K562 (cell line): ENCODE results near the gene ZNF462. TPM values are rescaled to one million over a fixed set of nuclear protein-coding genes. Genes with fewer than 3 reads are reported as not detected.

Experiments
- ATAC-seq: fragments of 200-7000 bp; cut with Tn5 transposase; 3 replicates; pipeline ENCODE4 v1.9.1; 2020; ENCODE audit warnings: moderate library complexity
- BruUV-seq: library from RNA; stranded (reverse); fragments of 400-500 nt; replicated peaks from 2 replicates; lab custom pipeline; 2021; lab: Mats Ljungman, UMichigan
- CTCF ChIA-PET: fragments of 300-600 bp; formaldehyde crosslinking; extraction: SDS; loops from one replicate; lab custom pipeline; 2021; ENCODE audit warnings: low intra/inter-chr PET ratio; lab: Yijun Ruan, JAX
- POLR2A ChIA-PET: fragments of 300-600, 350-650 bp; sonication (Branson Sonifier 250); formaldehyde crosslinking; extraction: SDS; loops from one replicate; lab custom pipeline; 2021; ENCODE audit warnings: antibody characterized with exemption, inconsistent platforms; lab: Yijun Ruan, JAX
- DNase-seq, 4 experiments: peaks; one replicate each; pipeline versions ENCODE4 v3.0.0 to v3.0.0-alpha.2; 2011 to 2018; ENCODE audit warnings: low spot score in 3 of 4, mixed read lengths in 3 of 4; ENCODE audit errors: extremely low read depth in 1 of 4
- FAIRE-seq: peaks from 2 replicates; lab custom pipeline; 2011; peaks lifted over from hg19 to GRCh38; lab: Jason Lieb, UNC
- H2AFZ ChIP-seq: 2 replicates; pipeline ENCODE4 v1.6.0; 2011; ENCODE audit warnings: low read depth, low read length, control low read depth, inconsistent platforms
- H3K27ac ChIP-seq: fragments of 200-600 bp; 3 replicates; pipeline ENCODE4 v1.8.0; 2011; ENCODE audit warnings: low read depth, mild to moderate bottlenecking, control low read depth, inconsistent platforms, low read length, moderate library complexity, mixed read lengths; ENCODE audit errors: extremely low read depth
- H3K27me3 ChIP-seq, 2 experiments: fragments of 300-600 bp in 1 of 2; 2 replicates in 1 of 2; 3 replicates in 1 of 2; pipeline versions ENCODE4 v1.6.0 to v1.8.0; 2011; ENCODE audit warnings: inconsistent platforms in 2 of 2, low read length in 2 of 2, mild to moderate bottlenecking in 1 of 2, mixed read lengths in 1 of 2, moderate library complexity in 1 of 2; ENCODE audit not compliant: control insufficient read depth in 2 of 2, insufficient read depth in 2 of 2
- H3K36me3 ChIP-seq: fragments of 300-600 bp; 3 replicates; pipeline ENCODE4 v1.8.0; 2011; ENCODE audit warnings: mild to moderate bottlenecking, low read length, inconsistent platforms; ENCODE audit not compliant: control insufficient read depth, insufficient read depth
- H3K4me1 ChIP-seq, 2 experiments: fragments of 200-600 bp in 1 of 2; replicated peaks in 1 of 2; 2 replicates in 1 of 2; 3 replicates in 1 of 2; pipeline versions ENCODE4 v1.5.1 to v1.8.0; 2011; ENCODE audit warnings: inconsistent platforms in 2 of 2, low read length in 2 of 2, mild to moderate bottlenecking in 1 of 2, mixed read lengths in 1 of 2, moderate library complexity in 1 of 2; ENCODE audit not compliant: control insufficient read depth in 2 of 2, insufficient read depth in 2 of 2
- H3K4me2 ChIP-seq: 2 replicates; pipeline ENCODE4 v1.6.1; 2011; ENCODE audit warnings: low read length, control low read depth, inconsistent platforms, mixed read lengths; ENCODE audit not compliant: insufficient read depth
- H3K4me3 ChIP-seq: fragments of 200-600 bp; sonication (generic), shearing (Covaris generic); 2 replicates; pipeline ENCODE4 v1.5.1; 2016; ENCODE audit warnings: control low read depth, inconsistent platforms
- H3K79me2 ChIP-seq: fragments of 200-600 bp; 3 replicates; pipeline ENCODE4 v1.8.0; 2011; ENCODE audit warnings: low read length, inconsistent platforms; ENCODE audit not compliant: control insufficient read depth, insufficient read depth
- H3K9ac ChIP-seq, 2 experiments: 2 replicates each; pipeline versions ENCODE4 v1.6.0 to v1.6.1; 2011; ENCODE audit warnings: low read depth in 2 of 2, low read length in 2 of 2, control low read depth in 1 of 2, inconsistent platforms in 1 of 2, mild to moderate bottlenecking in 1 of 2, mixed read lengths in 1 of 2; ENCODE audit not compliant: insufficient read depth in 1 of 2
- H3K9me1 ChIP-seq: one replicate; pipeline ENCODE4 v1.6.0; 2011; ENCODE audit warnings: inconsistent platforms, mild to moderate bottlenecking, low read length, moderate library complexity; ENCODE audit not compliant: control insufficient read depth, insufficient read depth
- H3K9me3 ChIP-seq: replicated peaks from 2 replicates; pipeline ENCODE4 v1.5.1; 2011; ENCODE audit warnings: low read depth, low read length, inconsistent platforms; ENCODE audit not compliant: control insufficient read depth, insufficient read depth
- H4K20me1 ChIP-seq: replicated peaks from 2 replicates; pipeline ENCODE4 v1.6.1; 2011; ENCODE audit warnings: low read length, inconsistent platforms, mixed read lengths; ENCODE audit not compliant: control insufficient read depth, insufficient read depth
- SNRNP70 ChIP-seq: fragments of 200-400 bp; formaldehyde crosslinking; optimal IDR thresholded peaks from 2 replicates; pipeline ENCODE3; 2017; ENCODE audit warnings: low read depth, low read length
- TOE1 ChIP-seq, 2 experiments: fragments of 450-650 bp in 1 of 2; sonication (generic) in 1 of 2; formaldehyde crosslinking in 1 of 2; IDR thresholded peaks; 2 replicates each; pipeline versions ENCODE4 v1.7.1 to v1.8.0; 2016 to 2022; ENCODE audit warnings: borderline replicate concordance in 2 of 2, mild to moderate bottlenecking in 2 of 2, antibody characterized with exemption in 1 of 2, inconsistent platforms in 1 of 2, low read depth in 1 of 2, missing genetic modification reagents in 1 of 2, moderate library complexity in 1 of 2
- ZNF318 ChIP-seq, 2 experiments: fragments of 450-650 bp; IDR thresholded peaks; 2 replicates each; pipeline ENCODE4 v1.6.1; 2016; ENCODE audit warnings: mild to moderate bottlenecking in 2 of 2, borderline replicate concordance in 1 of 2, low read depth in 1 of 2, moderate library complexity in 1 of 2
- WGBS: fragments of 100-300 bp; shearing (Covaris generic); methylation state at CpG from one replicate; pipeline ENCODE4 v1.1.6; 2016; ENCODE audit warnings: low coverage, mixed read lengths; ENCODE audit not compliant: insufficient coverage; ENCODE audit errors: missing lambda C conversion rate; 5-methylcytosine and 5-hydroxymethylcytosine counted together
- in situ Hi-C: fragments of 300-500 bp; cut with MboI; formaldehyde crosslinking; loops from 4 replicates; pipeline ENCODE4 v1.15.0; 2018; ENCODE audit warnings: inconsistent platforms, mixed read lengths
- intact Hi-C: fragments of 100-400 bp; cut with micrococcal nuclease; formaldehyde crosslinking; loops from 2 replicates; pipeline ENCODE4 v1.14.2; 2022
- polyA plus RNA-seq, 8 experiments: library from polyadenylated mRNA; depleted of rRNA in 4 of 8; stranded (reverse) in 5 of 8; unstranded in 3 of 8; fragments of >200 nt; fragmentation: Nextera tagmentation in 2 of 8; fragmentation: Illumina TruSeq in 1 of 8; extraction: Ambion mirVana in 2 of 8; extraction: Trizol in 1 of 8; gene quantifications; 2 replicates each; pipeline versions ENCODE4 v1.2.1 to v1.2.3, GENCODE V29; 2011 to 2014; ENCODE audit warnings: inconsistent platforms in 1 of 8, missing spikeins in 1 of 8
- total RNA-seq, 7 experiments: library from RNA; depleted of rRNA in 6 of 7; stranded (reverse); fragments of >200 nt in 6 of 7; fragmentation: Illumina TruSeq in 2 of 7; extraction: Trizol in 2 of 7; gene quantifications; 2 replicates each; pipeline versions ENCODE4 v1.2.1 to v1.2.3, GENCODE V29; 2011 to 2021; ENCODE audit warnings: low replicate concordance in 1 of 7
- TF ChIP-seq, protein P1 (sequence below): fragments of 450-650 bp; IDR thresholded peaks from 2 replicates; pipeline ENCODE4 v1.6.1; 2017; ENCODE audit warnings: antibody characterized with exemption, mild to moderate bottlenecking

ZNF462 gene
- total and polyA plus RNA-seq, 9 of the 15 experiments (the other 6 are each of a cell fraction or from before 2014, with no cell fraction given), result 0.20 TPM; not detected in 8

DNA sequence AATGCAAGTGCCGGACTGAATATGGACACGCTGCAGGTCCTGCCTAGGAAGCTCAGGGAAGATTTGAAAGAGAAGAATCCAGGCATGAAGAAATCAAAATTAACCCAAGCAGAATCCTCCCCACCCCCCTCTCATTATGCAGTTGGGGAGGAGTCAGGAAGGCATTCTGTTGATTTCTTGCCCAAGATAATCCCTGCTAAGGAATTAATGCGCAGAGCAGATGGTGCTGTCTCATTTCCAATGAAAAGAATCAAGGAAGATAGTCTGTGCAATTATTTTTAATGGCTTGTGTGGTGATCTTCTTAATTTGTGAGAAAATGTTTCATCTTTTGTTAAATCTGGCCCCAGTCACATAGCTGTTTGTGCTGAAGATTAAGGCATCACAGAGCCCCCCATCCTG is 145.0 kb downstream of the ZNF462 start:
- Histone ChIP-seq H3K79me2 (no peaks in the 10 kb centered on the region), H3K4me2 (no peak overlapping the region), H4K20me1 (no peaks in the 10 kb centered on the region), H3K9ac (no peak overlapping the region), H3K36me3 (no peaks in the 10 kb centered on the region), H3K9me1 (no peaks in the 10 kb centered on the region), H3K4me1 (no peaks in the 10 kb centered on the region), H3K4me3 (no peak overlapping the region), H2AFZ (no peak overlapping the region), H3K27ac (no peak overlapping the region), H3K9me3 (0 out of 2 replicates have a peak, but pooled peaks cover 1% of the 10 kb centered on the region), H3K27me3 (no peaks in the 10 kb centered on the region)
- intact Hi-C loops (no loop called here), in situ Hi-C loops (no loop called here)
- ATAC-seq (no peak), FAIRE-seq (no peak), DNase-seq (no peak)
- WGBS, result 2% methylated on average over 3 of the region's 3 CpGs
- TF ChIP-seq, protein P1, sequence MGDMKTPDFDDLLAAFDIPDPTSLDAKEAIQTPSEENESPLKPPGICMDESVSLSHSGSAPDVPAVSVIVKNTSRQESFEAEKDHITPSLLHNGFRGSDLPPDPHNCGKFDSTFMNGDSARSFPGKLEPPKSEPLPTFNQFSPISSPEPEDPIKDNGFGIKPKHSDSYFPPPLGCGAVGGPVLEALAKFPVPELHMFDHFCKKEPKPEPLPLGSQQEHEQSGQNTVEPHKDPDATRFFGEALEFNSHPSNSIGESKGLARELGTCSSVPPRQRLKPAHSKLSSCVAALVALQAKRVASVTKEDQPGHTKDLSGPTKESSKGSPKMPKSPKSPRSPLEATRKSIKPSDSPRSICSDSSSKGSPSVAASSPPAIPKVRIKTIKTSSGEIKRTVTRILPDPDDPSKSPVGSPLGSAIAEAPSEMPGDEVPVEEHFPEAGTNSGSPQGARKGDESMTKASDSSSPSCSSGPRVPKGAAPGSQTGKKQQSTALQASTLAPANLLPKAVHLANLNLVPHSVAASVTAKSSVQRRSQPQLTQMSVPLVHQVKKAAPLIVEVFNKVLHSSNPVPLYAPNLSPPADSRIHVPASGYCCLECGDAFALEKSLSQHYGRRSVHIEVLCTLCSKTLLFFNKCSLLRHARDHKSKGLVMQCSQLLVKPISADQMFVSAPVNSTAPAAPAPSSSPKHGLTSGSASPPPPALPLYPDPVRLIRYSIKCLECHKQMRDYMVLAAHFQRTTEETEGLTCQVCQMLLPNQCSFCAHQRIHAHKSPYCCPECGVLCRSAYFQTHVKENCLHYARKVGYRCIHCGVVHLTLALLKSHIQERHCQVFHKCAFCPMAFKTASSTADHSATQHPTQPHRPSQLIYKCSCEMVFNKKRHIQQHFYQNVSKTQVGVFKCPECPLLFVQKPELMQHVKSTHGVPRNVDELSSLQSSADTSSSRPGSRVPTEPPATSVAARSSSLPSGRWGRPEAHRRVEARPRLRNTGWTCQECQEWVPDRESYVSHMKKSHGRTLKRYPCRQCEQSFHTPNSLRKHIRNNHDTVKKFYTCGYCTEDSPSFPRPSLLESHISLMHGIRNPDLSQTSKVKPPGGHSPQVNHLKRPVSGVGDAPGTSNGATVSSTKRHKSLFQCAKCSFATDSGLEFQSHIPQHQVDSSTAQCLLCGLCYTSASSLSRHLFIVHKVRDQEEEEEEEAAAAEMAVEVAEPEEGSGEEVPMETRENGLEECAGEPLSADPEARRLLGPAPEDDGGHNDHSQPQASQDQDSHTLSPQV, result no peak
- TF ChIP-seq TOE1 (IDR thresholded peaks at IDR 0.05; ENCODE audit: borderline replicate concordance) (no peak), TOE1 (CRISPR knock-in tag; IDR thresholded peaks at IDR 0.05; ENCODE audit: borderline replicate concordance, low read depth) (no peak), ZNF318 (IDR thresholded peaks at IDR 0.05; ENCODE audit: borderline replicate concordance in 1 of 2, low read depth in 1 of 2) (no peak), SNRNP70 (no peak)
- no TSS peak for BruUV-seq
- ChIA-PET POLR2A (no interaction called here), CTCF (no interaction called here)
